ENCODE results near the gene ST14. TPM values are rescaled to one million over a fixed set of nuclear protein-coding genes. Genes with fewer than 3 reads are reported as not detected.

ST14 gene
- total RNA-seq, 1 experiment from 2014 or later = 1.8 TPM

- intact Hi-C loops (cut with micrococcal nuclease; ENCODE audit: unreplicated experiment) (loop anchor here (10.0 kb wide), 1 partner anchor 170 kb away; no protein-coding TSS in a partner anchor), in situ Hi-C loops (cut with HindIII; ENCODE audit: low pct_unique_long_range_greater_than_20kb, low sequenced_read_pairs) (no loop called here)
- H3K9me3 ChIP-seq (ENCODE audit: control insufficient read depth, insufficient read depth, low read depth, low read length) = no peaks in the 10 kb centered on the region
- ChIA-PET CTCF (no interaction called here), POLR2A (no interaction called here)
- ATAC-seq (no peak), DNase-seq (ENCODE audit: low read depth, low spot score) (no peak)
- no peak overlapping the region for H3K4me3 ChIP-seq (ENCODE audit: low read depth in 2 of 2, low read length in 2 of 2)
- TF ChIP-seq SIN3A (IDR thresholded peaks at IDR 0.05; ENCODE audit: borderline replicate concordance, insufficient read depth, low read depth, low read length) (no peak), REST (IDR thresholded peaks at IDR 0.05; ENCODE audit: insufficient read depth in 1 of 2, low read depth in 2 of 2, low read length in 1 of 2) (no peak), CTCF (IDR thresholded peaks at IDR 0.05) (no peak), TCF7L2 (IDR thresholded peaks at IDR 0.05; ENCODE audit: low read depth, low read length) (no peak), POLR2AphosphoS5 (IDR thresholded peaks at IDR 0.05; ENCODE audit: low read depth, low read length) (no peak)
- no TSS peak for BruUV-seq (replicated peaks)
- no peak overlapping the region for H3K27ac ChIP-seq (ENCODE audit: low read length)
- 0 out of 2 replicates have a peak, but pooled peaks cover 2% of the 10 kb centered on the region for H3K4me1 ChIP-seq (ENCODE audit: control insufficient read depth, insufficient read depth, low read length)
- H3K36me3 ChIP-seq (ENCODE audit: control insufficient read depth, insufficient read depth, low read length) = no peaks in the 10 kb centered on the region
- H3K27me3 ChIP-seq (ENCODE audit: control insufficient read depth, insufficient read depth, low read length) = no peaks in the 10 kb centered on the region
These were observed 55.4 kb downstream of the ST14 start for GRCh38 chr11:130214861-130215530.

GRCh38 chr11:130215531-130216220 is 56.1 kb downstream of the ST14 start:
- Histone ChIP-seq H3K27ac (ENCODE audit: low read length) (no peak overlapping the region), H3K4me1 (ENCODE audit: control insufficient read depth, insufficient read depth, low read length) (0 out of 2 replicates have a peak, but pooled peaks cover 2% of the 10 kb centered on the region), H3K9me3 (ENCODE audit: control insufficient read depth, insufficient read depth, low read depth, low read length) (no peaks in the 10 kb centered on the region), H3K36me3 (ENCODE audit: control insufficient read depth, insufficient read depth, low read length) (no peaks in the 10 kb centered on the region), H3K4me3 (ENCODE audit: low read depth in 2 of 2, low read length in 2 of 2) (no peak overlapping the region), H3K27me3 (ENCODE audit: control insufficient read depth, insufficient read depth, low read length) (no peaks in the 10 kb centered on the region)
- TF ChIP-seq CTCF (IDR thresholded peaks at IDR 0.05) = no peak
- TF ChIP-seq TCF7L2 (IDR thresholded peaks at IDR 0.05; ENCODE audit: low read depth, low read length) = no peak
- no peak for TF ChIP-seq REST (IDR thresholded peaks at IDR 0.05; ENCODE audit: insufficient read depth in 1 of 2, low read depth in 2 of 2, low read length in 1 of 2)
- TF ChIP-seq POLR2AphosphoS5 (IDR thresholded peaks at IDR 0.05; ENCODE audit: low read depth, low read length) = no peak
- no peak for TF ChIP-seq SIN3A (IDR thresholded peaks at IDR 0.05; ENCODE audit: borderline replicate concordance, insufficient read depth, low read depth, low read length)
- in situ Hi-C loops (cut with HindIII; ENCODE audit: low pct_unique_long_range_greater_than_20kb, low sequenced_read_pairs) (no loop called here), intact Hi-C loops (cut with micrococcal nuclease; ENCODE audit: unreplicated experiment) (loop anchor here (10.0 kb wide), 1 partner anchor 169 kb away; no protein-coding TSS in a partner anchor)
- DNase-seq (ENCODE audit: low read depth, low spot score) (no peak), ATAC-seq (no peak)
- CTCF ChIA-PET = no interaction called here
- BruUV-seq (replicated peaks) = no TSS peak
- POLR2A ChIA-PET = no interaction called here
